IPS-18a (cell line): ENCODE data around the gene CAND2.
"Not testable (repeated sequence)": the region's sequence is repeated elsewhere in the genome, so short reads cannot be mapped to it uniquely, and the experiment has no call there.

Source experiments
- H3K27ac ChIP-seq: one replicate; pipeline ENCODE4 v1.5.1; 2013; ENCODE audit warnings: low read length
- H3K27me3 ChIP-seq: one replicate; pipeline ENCODE4 v1.6.1; 2013; ENCODE audit warnings: mild to moderate bottlenecking, low read length; ENCODE audit not compliant: control insufficient read depth, insufficient read depth
- H3K36me3 ChIP-seq: one replicate; pipeline ENCODE4 v1.6.1; 2013; ENCODE audit warnings: low read depth, low read length; ENCODE audit not compliant: control insufficient read depth
- H3K4me1 ChIP-seq: one replicate; pipeline ENCODE4 v1.6.1; 2013; ENCODE audit warnings: low read depth, low read length; ENCODE audit not compliant: control insufficient read depth
- H3K4me3 ChIP-seq: one replicate; pipeline ENCODE4 v1.5.1; 2013; ENCODE audit warnings: low read length
- H3K9ac ChIP-seq: one replicate; pipeline ENCODE4 v1.6.1; 2013; ENCODE audit warnings: mild to moderate bottlenecking, low read length, moderate library complexity
- H3K9me3 ChIP-seq: one replicate; pipeline ENCODE4 v1.6.1; 2013; ENCODE audit warnings: low read depth, low read length; ENCODE audit not compliant: control insufficient read depth

Gene CAND2

GRCh38 chr3:12852201-12852600 lies 55.7 kb downstream of the CAND2 start:
- no peaks in the 10 kb centered on the region for H3K36me3 ChIP-seq
- H3K27me3 ChIP-seq = no peaks in the 10 kb centered on the region
- no peak overlapping the region for H3K4me3 ChIP-seq
- H3K4me1 ChIP-seq = no peaks in the 10 kb centered on the region
- H3K27ac ChIP-seq = no peak overlapping the region
- H3K9me3 ChIP-seq = no peaks in the 10 kb centered on the region
- no peak overlapping the region for H3K9ac ChIP-seq

DNA sequence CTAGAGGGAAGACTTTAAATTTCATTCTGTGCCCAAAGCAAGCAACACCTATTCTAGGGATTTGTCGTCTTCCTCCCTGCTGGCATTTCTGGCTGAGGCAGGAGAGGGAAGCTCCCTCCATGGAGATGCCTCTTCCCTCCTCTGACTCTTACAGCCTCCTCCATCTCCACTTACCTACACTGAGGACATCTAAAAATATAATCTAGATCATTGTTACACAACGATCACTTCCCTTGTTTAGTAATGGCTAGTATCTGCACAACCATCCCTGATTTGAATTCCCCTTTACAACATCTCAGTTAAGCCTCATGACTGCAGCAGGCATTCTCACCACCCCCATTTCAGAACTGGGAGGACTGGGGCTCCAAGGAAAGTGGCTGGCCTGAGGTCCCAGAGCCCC lies 57.4 kb downstream of the CAND2 start:
- not testable (repeated sequence) for H3K4me3 ChIP-seq, H3K27me3 ChIP-seq, H3K27ac ChIP-seq

DNA sequence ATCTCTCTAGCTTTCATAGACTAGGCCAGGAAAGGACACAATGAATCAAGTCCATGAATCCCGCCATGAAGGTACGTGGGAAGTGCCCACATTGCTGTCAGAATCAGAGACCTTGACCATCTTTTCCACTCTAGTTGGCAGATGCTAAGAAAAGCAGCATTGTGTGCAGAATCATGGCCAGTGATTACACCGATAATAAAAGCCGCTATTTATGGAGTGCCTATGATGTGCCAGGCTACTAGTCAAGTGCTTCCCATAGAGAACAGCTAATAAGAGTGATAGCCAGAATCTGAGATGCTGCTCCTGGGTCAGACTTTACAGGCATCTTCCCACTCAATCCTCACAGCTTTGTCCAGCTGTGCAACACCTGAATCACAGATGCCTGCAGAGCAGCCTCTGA lies 58.1 kb downstream of the CAND2 start:
- H3K9ac ChIP-seq = no peak overlapping the region
- H3K9me3 ChIP-seq = no peaks in the 10 kb centered on the region
- H3K4me1 ChIP-seq = no peaks in the 10 kb centered on the region
- H3K27me3 ChIP-seq = no peaks in the 10 kb centered on the region
- no peaks in the 10 kb centered on the region for H3K36me3 ChIP-seq
- no peak overlapping the region for H3K4me3 ChIP-seq
- no peak overlapping the region for H3K27ac ChIP-seq

More for the DNA sequence above, 57.4 kb downstream of the CAND2 start:
- H3K9ac ChIP-seq, H3K4me1 ChIP-seq, H3K36me3 ChIP-seq, H3K9me3 ChIP-seq: not testable (repeated sequence)

GRCh38 chr3:12856626-12857025 lies 60.1 kb downstream of the CAND2 start:
- H3K27ac ChIP-seq = no peak overlapping the region
- H3K4me3 ChIP-seq = no peak overlapping the region
- no peaks in the 10 kb centered on the region for H3K9me3 ChIP-seq
- no peaks in the 10 kb centered on the region for H3K27me3 ChIP-seq
- H3K9ac ChIP-seq = no peak overlapping the region
- no peaks in the 10 kb centered on the region for H3K4me1 ChIP-seq
- no peaks in the 10 kb centered on the region for H3K36me3 ChIP-seq

GRCh38 chr3:12859840-12860239 lies 63.4 kb downstream of the CAND2 start:
- no peaks in the 10 kb centered on the region for H3K27me3 ChIP-seq
- no peak overlapping the region for H3K9ac ChIP-seq

GRCh38 chr3:12861611-12862010 lies 65.1 kb downstream of the CAND2 start:
- Histone ChIP-seq H3K27me3 (no peaks in the 10 kb centered on the region), H3K36me3 (no peaks in the 10 kb centered on the region), H3K27ac (no peak overlapping the region)

More at GRCh38 chr3:12859840-12860239, 63.4 kb downstream of the CAND2 start:
- no peaks in the 10 kb centered on the region for H3K4me1 ChIP-seq
- H3K4me3 ChIP-seq = no peak overlapping the region
- H3K36me3 ChIP-seq = no peaks in the 10 kb centered on the region
- H3K27ac ChIP-seq = no peak overlapping the region
- H3K9me3 ChIP-seq = no peaks in the 10 kb centered on the region

GRCh38 chr3:12862387-12862786 lies 65.9 kb downstream of the CAND2 start:
- Histone ChIP-seq H3K4me3 (no peak overlapping the region), H3K9ac (no peak overlapping the region), H3K27ac (no peak overlapping the region), H3K27me3 (no peaks in the 10 kb centered on the region), H3K9me3 (no peaks in the 10 kb centered on the region), H3K4me1 (no peaks in the 10 kb centered on the region), H3K36me3 (no peaks in the 10 kb centered on the region)

More at GRCh38 chr3:12861611-12862010, 65.1 kb downstream of the CAND2 start:
- Histone ChIP-seq H3K9ac (no peak overlapping the region), H3K4me1 (no peaks in the 10 kb centered on the region), H3K4me3 (no peak overlapping the region), H3K9me3 (no peaks in the 10 kb centered on the region)

- no peaks in the 10 kb centered on the region for H3K9me3 ChIP-seq
- H3K27me3 ChIP-seq = peaks cover 3% of the 10 kb centered on the region
- no peak overlapping the region for H3K27ac ChIP-seq
- H3K9ac ChIP-seq = no peak overlapping the region
- H3K36me3 ChIP-seq = no peaks in the 10 kb centered on the region
- no peak overlapping the region for H3K4me3 ChIP-seq
- H3K4me1 ChIP-seq = no peaks in the 10 kb centered on the region
Observed at GRCh38 chr3:12865271-12865670, 68.8 kb downstream of the CAND2 start.

GRCh38 chr3:12866836-12867235 lies 70.4 kb downstream of the CAND2 start:
- Histone ChIP-seq H3K36me3 (no peaks in the 10 kb centered on the region), H3K4me1 (no peaks in the 10 kb centered on the region), H3K27me3 (peaks cover 3% of the 10 kb centered on the region), H3K4me3 (no peak overlapping the region), H3K9ac (no peak overlapping the region), H3K27ac (no peak overlapping the region), H3K9me3 (no peaks in the 10 kb centered on the region)

DNA sequence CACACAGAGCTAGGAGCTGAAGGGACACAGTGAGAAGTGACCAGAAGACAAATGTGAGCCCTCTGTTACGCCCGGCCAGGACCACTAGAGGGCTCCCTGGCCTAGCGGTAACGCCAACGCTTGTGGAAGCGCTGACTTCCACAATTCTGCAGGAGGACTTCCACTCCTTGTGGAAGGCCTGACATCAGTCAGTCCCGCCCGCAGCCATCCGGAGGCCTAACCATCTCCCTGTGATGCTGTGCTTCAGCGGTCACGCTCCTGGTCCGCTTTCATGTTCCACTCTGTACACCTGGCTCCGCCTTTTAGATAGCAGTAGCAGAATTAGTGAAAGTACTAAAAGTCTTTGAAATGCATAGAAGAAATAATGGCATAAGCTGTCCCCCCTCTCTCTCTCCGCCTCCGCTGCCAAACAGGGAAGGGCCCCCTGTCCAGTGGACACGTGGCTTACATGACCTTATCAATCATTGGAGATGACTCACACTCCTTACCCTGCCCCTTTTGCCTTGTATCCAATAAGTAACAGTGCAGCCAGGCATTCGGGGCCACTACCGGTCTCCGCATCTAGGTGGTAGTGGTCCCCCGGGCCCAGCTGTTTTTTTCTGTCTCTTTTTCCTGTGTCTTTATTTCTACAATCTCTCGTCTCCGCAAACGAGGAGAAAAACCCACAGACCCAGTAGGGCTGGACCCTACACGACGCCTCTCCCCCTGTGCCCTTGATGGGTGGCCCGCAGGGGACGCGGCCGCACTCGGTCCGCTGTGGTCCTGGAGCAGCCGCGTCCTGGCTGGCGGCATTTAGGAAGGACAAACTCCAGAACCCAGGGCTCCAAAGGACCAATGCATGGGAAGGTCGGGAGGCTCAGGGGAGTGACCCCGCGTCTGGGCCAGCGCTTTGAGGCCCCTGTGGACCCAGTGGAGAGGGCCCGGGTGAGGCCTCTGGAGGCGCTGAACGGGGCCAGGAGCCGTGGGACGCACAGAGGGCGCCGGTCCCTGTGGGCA lies 71.9 kb downstream of the CAND2 start:
- Histone ChIP-seq H3K9me3 (no peaks in the 10 kb centered on the region), H3K36me3 (no peaks in the 10 kb centered on the region), H3K4me3 (peak overlapping the region; percentile 67), H3K27me3 (peaks cover 3% of the 10 kb centered on the region), H3K4me1 (no peaks in the 10 kb centered on the region), H3K27ac (no peak overlapping the region), H3K9ac (no peak overlapping the region)

DNA sequence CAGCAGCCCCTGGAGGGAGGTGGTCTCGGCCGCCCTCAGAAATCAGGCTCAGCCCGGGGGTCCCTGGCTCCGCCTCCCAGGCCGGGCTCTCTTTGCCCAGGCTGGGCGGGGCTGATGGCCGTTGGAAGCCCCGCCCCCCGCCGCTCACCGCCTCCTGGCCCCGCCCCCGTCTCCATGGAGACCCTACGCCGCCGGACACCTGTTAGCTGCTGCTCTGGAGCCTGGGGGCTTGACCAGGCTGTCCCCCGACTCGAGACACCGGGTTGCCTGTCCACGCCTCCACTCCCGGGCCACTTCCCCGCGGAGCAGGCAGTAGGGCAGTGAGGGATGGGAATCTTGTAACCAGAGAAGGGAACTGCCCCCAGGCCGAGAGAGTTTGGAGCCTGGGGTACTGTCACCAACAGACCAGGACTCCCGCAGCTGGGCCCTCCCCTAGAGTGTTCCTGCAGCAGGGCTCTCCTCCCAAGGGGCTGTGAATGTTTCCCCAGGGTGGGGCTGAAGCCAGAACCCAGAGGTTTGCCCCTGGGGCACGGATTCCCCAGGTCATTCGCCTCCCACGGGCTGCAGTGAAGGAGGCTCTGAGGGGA lies 72.6 kb downstream of the CAND2 start:
- H3K36me3 ChIP-seq = no peaks in the 10 kb centered on the region
- no peak overlapping the region for H3K9ac ChIP-seq
- no peaks in the 10 kb centered on the region for H3K4me1 ChIP-seq
- no peak overlapping the region for H3K27ac ChIP-seq
- H3K9me3 ChIP-seq = no peaks in the 10 kb centered on the region
- H3K27me3 ChIP-seq = peaks cover 3% of the 10 kb centered on the region
- peak overlapping the region; percentile 67 for H3K4me3 ChIP-seq
